ENCODE results near the gene TMEM235. TPM values are rescaled to one million over a fixed set of nuclear protein-coding genes. Genes with fewer than 3 reads are reported as not detected.

The TMEM235 gene
- total and polyA plus RNA-seq, 9 of the 15 experiments (the other 6 are each of a cell fraction or from before 2014, with no cell fraction given) = not detected

GRCh38 chr17:78278139-78278741, 46.8 kb downstream of the TMEM235 start (continued):
- TF ChIP-seq, protein P1, sequence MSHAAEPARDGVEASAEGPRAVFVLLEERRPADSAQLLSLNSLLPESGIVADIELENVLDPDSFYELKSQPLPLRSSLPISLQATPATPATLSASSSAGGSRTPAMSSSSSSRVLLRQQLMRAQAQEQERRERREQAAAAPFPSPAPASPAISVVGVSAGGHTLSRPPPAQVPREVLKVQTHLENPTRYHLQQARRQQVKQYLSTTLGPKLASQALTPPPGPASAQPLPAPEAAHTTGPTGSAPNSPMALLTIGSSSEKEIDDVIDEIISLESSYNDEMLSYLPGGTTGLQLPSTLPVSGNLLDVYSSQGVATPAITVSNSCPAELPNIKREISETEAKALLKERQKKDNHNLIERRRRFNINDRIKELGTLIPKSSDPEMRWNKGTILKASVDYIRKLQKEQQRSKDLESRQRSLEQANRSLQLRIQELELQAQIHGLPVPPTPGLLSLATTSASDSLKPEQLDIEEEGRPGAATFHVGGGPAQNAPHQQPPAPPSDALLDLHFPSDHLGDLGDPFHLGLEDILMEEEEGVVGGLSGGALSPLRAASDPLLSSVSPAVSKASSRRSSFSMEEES (CRISPR knock-in tag; IDR thresholded peaks at IDR 0.05) = no peak
- TF ChIP-seq ZBTB7A (IDR thresholded peaks at IDR 0.05; ENCODE audit: borderline replicate concordance, control insufficient read depth, low read depth, low read length) (peak; percentile 52; the same call in 1 of the 2 replicates), PHB2 (IDR thresholded peaks at IDR 0.05; ENCODE audit: low read depth) (no peak), RAD51 (IDR thresholded peaks at IDR 0.05; ENCODE audit: borderline replicate concordance, low read depth) (no peak), FIP1L1 (IDR thresholded peaks at IDR 0.05; ENCODE audit: low read depth, low read length, poor library complexity, severe bottlenecking) (no peak), ZEB2 (IDR thresholded peaks at IDR 0.05) (no peak), ZNF699 (CRISPR knock-in tag; IDR thresholded peaks at IDR 0.05; ENCODE audit: insufficient replicate concordance) (no peak), ZNF592 (IDR thresholded peaks at IDR 0.05) (peak; percentile 9; the same call in 1 of the 2 replicates), NFE2 (IDR thresholded peaks at IDR 0.05; ENCODE audit: low read depth) (no peak), ZBTB1 (CRISPR knock-in tag; IDR thresholded peaks at IDR 0.05; ENCODE audit: borderline replicate concordance, low read depth) (no peak), MAZ (CRISPR knock-in tag; conservative IDR thresholded peaks at IDR 0.05 in 1 of 2, IDR thresholded peaks at IDR 0.05 in 1 of 2) (peak; percentile 42 to 49; a peak in 1 of 4 replicates), BCOR (IDR thresholded peaks at IDR 0.05) (no peak), SUPT5H (IDR thresholded peaks at IDR 0.05) (peak; percentile 49; the same call in 1 of the 2 replicates), DPF2 (IDR thresholded peaks at IDR 0.05) (no peak), ETV6 (IDR thresholded peaks at IDR 0.05; ENCODE audit: borderline replicate concordance in 1 of 2, low read depth in 2 of 2, low read length in 1 of 2) (no peak), ETV6 (CRISPR knock-in tag; IDR thresholded peaks at IDR 0.05; ENCODE audit: borderline replicate concordance) (no peak), IRF9 (tag; IDR thresholded peaks at IDR 0.05) (no peak), RBBP5 (IDR thresholded peaks at IDR 0.05; ENCODE audit: borderline replicate concordance, insufficient read depth, low read length, poor library complexity, severe bottlenecking) (peak; percentile 3), ESRRA (IDR thresholded peaks at IDR 0.05; ENCODE audit: borderline replicate concordance, low read depth) (no peak), PTRF (tag; IDR thresholded peaks at IDR 0.05) (no peak)
- TF ChIP-seq, protein P2, sequence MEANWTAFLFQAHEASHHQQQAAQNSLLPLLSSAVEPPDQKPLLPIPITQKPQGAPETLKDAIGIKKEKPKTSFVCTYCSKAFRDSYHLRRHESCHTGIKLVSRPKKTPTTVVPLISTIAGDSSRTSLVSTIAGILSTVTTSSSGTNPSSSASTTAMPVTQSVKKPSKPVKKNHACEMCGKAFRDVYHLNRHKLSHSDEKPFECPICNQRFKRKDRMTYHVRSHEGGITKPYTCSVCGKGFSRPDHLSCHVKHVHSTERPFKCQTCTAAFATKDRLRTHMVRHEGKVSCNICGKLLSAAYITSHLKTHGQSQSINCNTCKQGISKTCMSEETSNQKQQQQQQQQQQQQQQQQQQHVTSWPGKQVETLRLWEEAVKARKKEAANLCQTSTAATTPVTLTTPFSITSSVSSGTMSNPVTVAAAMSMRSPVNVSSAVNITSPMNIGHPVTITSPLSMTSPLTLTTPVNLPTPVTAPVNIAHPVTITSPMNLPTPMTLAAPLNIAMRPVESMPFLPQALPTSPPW (CRISPR knock-in tag; IDR thresholded peaks at IDR 0.05) = peak; percentile 10; the same call in 1 of the 2 replicates
